GM23338 (cell line): ENCODE measurements around the gene EMC9. TPM values are rescaled to one million over a fixed set of nuclear protein-coding genes. Genes with fewer than 3 reads are reported as not detected.

Experiments used
- ATAC-seq: fragments of 200-7000 bp; cut with Tn5 transposase; 3 replicates; pipeline ENCODE4 v1.9.1; 2020
- DNase-seq: peaks from one replicate; pipeline ENCODE4 v3.0.0-alpha.2; 2015; ENCODE audit warnings: low spot score
- H2AFZ ChIP-seq: fragments of 200-600 bp; sonication (generic); 2 replicates; pipeline ENCODE4 v1.8.0; 2016; ENCODE audit warnings: antibody characterized with exemption, mild to moderate bottlenecking, moderate library complexity
- H3F3A ChIP-seq: fragments of 200-600 bp; sonication (generic); replicated peaks from 2 replicates; pipeline ENCODE4 v1.8.0; 2017; ENCODE audit warnings: antibody characterized with exemption, mixed run types, low read depth
- H3K27ac ChIP-seq: fragments of 200-600 bp; sonication (generic); 2 replicates; pipeline ENCODE4 v1.6.1; 2016; ENCODE audit warnings: low read depth
- H3K27me3 ChIP-seq: fragments of 200-600 bp; sonication (generic); 2 replicates; pipeline ENCODE4 v1.8.0; 2016; ENCODE audit warnings: mild to moderate bottlenecking, mixed run types, moderate library complexity; ENCODE audit not compliant: insufficient read depth
- H3K36me3 ChIP-seq: fragments of 200-600 bp; sonication (generic); 2 replicates; pipeline ENCODE4 v1.8.0; 2016; ENCODE audit warnings: mild to moderate bottlenecking; ENCODE audit not compliant: insufficient read depth
- H3K4me1 ChIP-seq: fragments of 200-600 bp; sonication (generic); 2 replicates; pipeline ENCODE4 v1.8.0; 2016; ENCODE audit warnings: mild to moderate bottlenecking, moderate library complexity; ENCODE audit not compliant: insufficient read depth
- H3K4me2 ChIP-seq: fragments of 200-600 bp; sonication (generic); 2 replicates; pipeline ENCODE4 v1.7.1; 2017; ENCODE audit warnings: mixed run types
- H3K4me3 ChIP-seq: fragments of 200-600 bp; sonication (generic); 2 replicates; pipeline ENCODE4 v1.6.1; 2016; ENCODE audit warnings: mixed run types
- H3K79me2 ChIP-seq: fragments of 200-600 bp; sonication (generic); replicated peaks from 2 replicates; pipeline ENCODE4 v1.8.0; 2017; ENCODE audit warnings: mild to moderate bottlenecking; ENCODE audit not compliant: insufficient read depth
- H3K9me2 ChIP-seq: fragments of 200-600 bp; sonication (generic); 2 replicates; pipeline ENCODE4 v1.8.0; 2017; ENCODE audit not compliant: insufficient read depth
- H4K20me1 ChIP-seq: fragments of 200-600 bp; sonication (generic); replicated peaks from 2 replicates; pipeline ENCODE4 v1.8.0; 2017; ENCODE audit warnings: mild to moderate bottlenecking; ENCODE audit not compliant: insufficient read depth
- H3K27ac Mint-ChIP-seq: 2 replicates; pipeline ENCODE4 v1.8.0; 2020; ENCODE audit warnings: inconsistent platforms, mild to moderate bottlenecking, moderate library complexity, mixed read lengths
- H3K27me3 Mint-ChIP-seq: 3 replicates; pipeline ENCODE4 v1.8.0; 2022; ENCODE audit warnings: low read depth, mild to moderate bottlenecking, moderate library complexity, mixed read lengths, inconsistent platforms; ENCODE audit not compliant: insufficient read depth, poor library complexity
- H3K36me3 Mint-ChIP-seq: 3 replicates; pipeline ENCODE4 v1.8.0; 2021; ENCODE audit warnings: low read depth, mild to moderate bottlenecking, inconsistent platforms, moderate library complexity, mixed read lengths
- H3K4me1 Mint-ChIP-seq: 3 replicates; pipeline ENCODE4 v1.8.0; 2020; ENCODE audit warnings: mild to moderate bottlenecking, inconsistent platforms, mixed read lengths
- H3K4me3 Mint-ChIP-seq: 3 replicates; pipeline ENCODE4 v1.8.0; 2021; ENCODE audit warnings: moderate library complexity, mild to moderate bottlenecking, inconsistent platforms, mixed read lengths
- H3K9me3 Mint-ChIP-seq: 3 replicates; pipeline ENCODE4 v1.8.0; 2020; ENCODE audit warnings: moderate library complexity, mild to moderate bottlenecking, inconsistent platforms, mixed read lengths
- CREB1 ChIP-seq: fragments of 250-450 bp; sonication (Bioruptor Pico); IDR thresholded peaks from 2 replicates; pipeline ENCODE4 v1.5.0; 2020; ENCODE audit warnings: low read depth, mild to moderate bottlenecking, moderate library complexity
- CTCF ChIP-seq, 2 experiments: fragments of 200-600 bp in 1 of 2; sonication (generic) in 1 of 2; conservative IDR thresholded peaks; 2 replicates each; pipeline versions ENCODE4 v1.5.1 to v1.6.1; 2016 to 2017; ENCODE audit warnings: antibody characterized with exemption in 2 of 2, low read depth in 2 of 2, mild to moderate bottlenecking in 2 of 2, moderate library complexity in 1 of 2
- ETS1 ChIP-seq: IDR thresholded peaks from 2 replicates; pipeline ENCODE4 v1.6.1; 2016; ENCODE audit warnings: antibody characterized with exemption
- JUNB ChIP-seq: IDR thresholded peaks from one replicate; pipeline ENCODE4 v1.6.1; 2016; ENCODE audit warnings: antibody characterized with exemption; ENCODE audit not compliant: unreplicated experiment
- NANOG ChIP-seq: IDR thresholded peaks from 2 replicates; pipeline ENCODE4 v1.6.1; 2016; ENCODE audit warnings: antibody characterized with exemption, borderline replicate concordance
- POLR2AphosphoS5 ChIP-seq: IDR thresholded peaks from 2 replicates; pipeline ENCODE4 v1.6.1; 2016; ENCODE audit warnings: antibody characterized with exemption, low read depth
- STAT1 ChIP-seq: IDR thresholded peaks from one replicate; pipeline ENCODE4 v1.6.1; 2016; ENCODE audit warnings: antibody characterized with exemption; ENCODE audit not compliant: unreplicated experiment
- ZNF114 ChIP-seq: fragments of 250-450 bp; sonication (Bioruptor Pico); IDR thresholded peaks from 2 replicates; pipeline ENCODE4 v1.5.0; 2020; ENCODE audit warnings: mild to moderate bottlenecking, moderate library complexity
- ZNF462 ChIP-seq: fragments of 250-450 bp; sonication (Bioruptor Pico); IDR thresholded peaks from 2 replicates; pipeline ENCODE4 v1.5.0; 2020; ENCODE audit warnings: mild to moderate bottlenecking, moderate library complexity
- polyA plus RNA-seq: library from polyadenylated mRNA; unstranded; fragments of >200 nt; fragmentation: Nextera tagmentation; extraction: Ambion mirVana; gene quantifications from 2 replicates; pipeline ENCODE4 v1.2.1, GENCODE V29; 2016
- total RNA-seq: library from RNA; depleted of rRNA; stranded (reverse); fragments of >200 nt; shearing (Covaris generic); gene quantifications from 2 replicates; pipeline ENCODE4 v1.2.3, GENCODE V29; 2014

EMC9 gene
- total and polyA plus RNA-seq, 2 experiments from 2014 or later, result 30.0 to 64.2 TPM

GRCh38 chr14:24115422-24116127 is 25.8 kb downstream of the EMC9 start:
- H3K4me1 Mint-ChIP-seq, result peaks cover 16% of the 10 kb centered on the region
- H3F3A ChIP-seq, result peaks cover 6% of the 10 kb centered on the region; the same call in 1 of the 2 replicates
- no peaks in the 10 kb centered on the region for H3K27me3 ChIP-seq
- H3K36me3 Mint-ChIP-seq, result peaks cover 30% of the 10 kb centered on the region
- peaks cover 3% of the 10 kb centered on the region; the same call in 1 of the 3 replicates for H3K9me3 Mint-ChIP-seq
- peak overlapping the region; percentile 91 for H3K27ac Mint-ChIP-seq
- H3K4me2 ChIP-seq, result peak overlapping the region; percentile 78
- peaks cover 23% of the 10 kb centered on the region for H3K27me3 Mint-ChIP-seq
- H3K4me3 Mint-ChIP-seq, result peak overlapping the region; percentile 93
- DNase-seq (no peak), ATAC-seq (peak; percentile 4)
- H3K79me2 ChIP-seq, result peaks cover 11% of the 10 kb centered on the region
- H3K4me1 ChIP-seq, result peaks cover 6% of the 10 kb centered on the region
- peak overlapping the region; percentile 77 for H3K4me3 ChIP-seq
- no peak overlapping the region for H3K27ac ChIP-seq
- no peak for TF ChIP-seq CTCF (conservative IDR thresholded peaks at IDR 0.05; ENCODE audit: low read depth in 2 of 2)
- no peak for TF ChIP-seq ZNF462
- no peak for TF ChIP-seq CREB1 (CRISPR knock-in tag)
- TF ChIP-seq ZNF114 (CRISPR knock-in tag), result no peak
- no peak for TF ChIP-seq JUNB
- TF ChIP-seq POLR2AphosphoS5, result no peak
- no peak for TF ChIP-seq NANOG
- no peak for TF ChIP-seq STAT1
- no peak for TF ChIP-seq ETS1
- H4K20me1 ChIP-seq, result no peaks in the 10 kb centered on the region; the same call in none of the 2 replicates
- H2AFZ ChIP-seq, result no peak overlapping the region
- H3K9me2 ChIP-seq, result no peaks in the 10 kb centered on the region
- peaks cover 16% of the 10 kb centered on the region; the same call in 1 of the 2 replicates for H3K36me3 ChIP-seq
